Esophagus muscularis mucosa (tissue), 3 donors: ENCODE data around the gene BTAF1.

ENCODE experiments used
- POLR2A ChIP-seq: fragments of 450-650 bp; IDR thresholded peaks from one replicate; pipeline ENCODE4 v1.6.1; 2017; ENCODE audit warnings: antibody characterized with exemption, moderate library complexity, mild to moderate bottlenecking, low read depth
- POLR2AphosphoS5 ChIP-seq, 2 donors: sonication (generic); formaldehyde crosslinking; IDR thresholded peaks; one replicate each; pipeline ENCODE4 v1.6.1; 2017; ENCODE audit warnings: antibody characterized with exemption in 2 of 2
- TF ChIP-seq, protein P1 (sequence below), 3 experiments: fragments of 200-600 bp in 2 of 3; fragments of 450-650 bp in 1 of 3; sonication (generic) in 2 of 3; IDR thresholded peaks; one replicate each; pipeline ENCODE4 v1.5.1; 2017 to 2019; ENCODE audit warnings: antibody characterized with exemption in 3 of 3, mild to moderate bottlenecking in 2 of 3, moderate library complexity in 1 of 3

DNA sequence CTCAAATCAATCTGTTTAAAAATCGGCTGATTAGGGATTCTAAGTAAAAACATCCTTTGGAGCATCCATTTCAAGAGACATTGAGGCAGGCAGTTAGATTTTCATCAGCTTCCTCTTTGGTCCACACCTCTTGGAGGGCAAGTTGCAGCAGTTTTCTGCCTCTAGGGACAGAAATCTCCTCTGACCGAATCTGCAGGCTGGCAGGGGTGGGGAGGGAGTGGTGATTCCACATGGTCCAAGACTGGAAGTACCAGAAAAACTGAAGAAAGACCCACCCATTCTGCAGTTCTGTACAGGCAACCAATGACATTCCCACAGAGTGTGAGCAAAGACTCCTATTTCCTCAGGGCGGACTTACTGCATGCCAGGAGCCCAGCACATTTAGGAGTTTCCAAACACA, 43.3 kb upstream of the BTAF1 start:
- TF ChIP-seq, protein P1, sequence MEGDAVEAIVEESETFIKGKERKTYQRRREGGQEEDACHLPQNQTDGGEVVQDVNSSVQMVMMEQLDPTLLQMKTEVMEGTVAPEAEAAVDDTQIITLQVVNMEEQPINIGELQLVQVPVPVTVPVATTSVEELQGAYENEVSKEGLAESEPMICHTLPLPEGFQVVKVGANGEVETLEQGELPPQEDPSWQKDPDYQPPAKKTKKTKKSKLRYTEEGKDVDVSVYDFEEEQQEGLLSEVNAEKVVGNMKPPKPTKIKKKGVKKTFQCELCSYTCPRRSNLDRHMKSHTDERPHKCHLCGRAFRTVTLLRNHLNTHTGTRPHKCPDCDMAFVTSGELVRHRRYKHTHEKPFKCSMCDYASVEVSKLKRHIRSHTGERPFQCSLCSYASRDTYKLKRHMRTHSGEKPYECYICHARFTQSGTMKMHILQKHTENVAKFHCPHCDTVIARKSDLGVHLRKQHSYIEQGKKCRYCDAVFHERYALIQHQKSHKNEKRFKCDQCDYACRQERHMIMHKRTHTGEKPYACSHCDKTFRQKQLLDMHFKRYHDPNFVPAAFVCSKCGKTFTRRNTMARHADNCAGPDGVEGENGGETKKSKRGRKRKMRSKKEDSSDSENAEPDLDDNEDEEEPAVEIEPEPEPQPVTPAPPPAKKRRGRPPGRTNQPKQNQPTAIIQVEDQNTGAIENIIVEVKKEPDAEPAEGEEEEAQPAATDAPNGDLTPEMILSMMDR (IDR thresholded peaks at IDR 0.05), result no peak
- no peak for TF ChIP-seq POLR2A
- TF ChIP-seq POLR2AphosphoS5 (IDR thresholded peaks at IDR 0.05), result no peak
